Endothelial cell (in vitro differentiated cells): ENCODE data around the gene LRPPRC. TPM values are rescaled to one million over a fixed set of nuclear protein-coding genes. Genes with fewer than 3 reads are reported as not detected.

ENCODE experiments used
- DNase-seq: peaks from one replicate; pipeline ENCODE4 v3.0.0; 2021; ENCODE audit warnings: low spot score
- H3K27ac Mint-ChIP-seq: one replicate; pipeline ENCODE4 v1.8.0; 2021; ENCODE audit warnings: mixed read lengths, inconsistent platforms; ENCODE audit not compliant: unreplicated experiment
- H3K27me3 Mint-ChIP-seq: one replicate; pipeline ENCODE4 v1.8.0; 2021; ENCODE audit warnings: mild to moderate bottlenecking, moderate library complexity, mixed read lengths, inconsistent platforms; ENCODE audit not compliant: unreplicated experiment
- H3K36me3 Mint-ChIP-seq: one replicate; pipeline ENCODE4 v1.8.0; 2021; ENCODE audit warnings: mild to moderate bottlenecking, low read depth, mixed read lengths, inconsistent platforms; ENCODE audit not compliant: unreplicated experiment
- H3K4me1 Mint-ChIP-seq: one replicate; pipeline ENCODE4 v1.8.0; 2021; ENCODE audit warnings: mild to moderate bottlenecking, mixed read lengths, inconsistent platforms; ENCODE audit not compliant: unreplicated experiment
- H3K4me3 Mint-ChIP-seq: one replicate; pipeline ENCODE4 v1.8.0; 2021; ENCODE audit warnings: mild to moderate bottlenecking, mixed read lengths, inconsistent platforms; ENCODE audit not compliant: unreplicated experiment
- H3K9me3 Mint-ChIP-seq: one replicate; pipeline ENCODE4 v1.8.0; 2021; ENCODE audit warnings: mixed read lengths, inconsistent platforms; ENCODE audit not compliant: unreplicated experiment
- CTCF ChIP-seq: fragments of 200-600 bp; sonication (generic); IDR thresholded peaks from one replicate; pipeline ENCODE4 v1.5.0; 2021; ENCODE audit warnings: antibody characterized with exemption; ENCODE audit not compliant: unreplicated experiment
- total RNA-seq: library from RNA; stranded (reverse); fragmentation: NEBNext Ultra II Directional; extraction: Animal tissue kit (Norgen Biotek cat#: 25700); gene quantifications from one replicate; pipeline ENCODE4 v1.2.1, GENCODE V29; 2021; ENCODE audit not compliant: unreplicated experiment

Gene LRPPRC
- total RNA-seq, 1 donor from 2014 or later = 85.8 TPM

- H3K4me1 Mint-ChIP-seq = peaks cover 12% of the 10 kb centered on the region
- H3K27ac Mint-ChIP-seq = peak overlapping the region; percentile 24
- TF ChIP-seq CTCF = no peak
- peaks cover 3% of the 10 kb centered on the region for H3K27me3 Mint-ChIP-seq
- no peaks in the 10 kb centered on the region for H3K36me3 Mint-ChIP-seq
- no peak for DNase-seq
- no peaks in the 10 kb centered on the region for H3K9me3 Mint-ChIP-seq
- H3K4me3 Mint-ChIP-seq = no peak overlapping the region
Observed at GRCh38 chr2:43840965-43841364, 154.8 kb downstream of the LRPPRC start.

GRCh38 chr2:43839776-43840564 lies 155.8 kb downstream of the LRPPRC start:
- peaks cover 12% of the 10 kb centered on the region for H3K4me1 Mint-ChIP-seq
- peak overlapping the region; percentile 17 for H3K27ac Mint-ChIP-seq
- H3K9me3 Mint-ChIP-seq = no peaks in the 10 kb centered on the region
- TF ChIP-seq CTCF = no peak
- peaks cover 2% of the 10 kb centered on the region for H3K27me3 Mint-ChIP-seq
- no peaks in the 10 kb centered on the region for H3K36me3 Mint-ChIP-seq
- DNase-seq = no peak
- no peak overlapping the region for H3K4me3 Mint-ChIP-seq

GRCh38 chr2:43838560-43839267 lies 157.1 kb downstream of the LRPPRC start, which contains the start of the genes ABCG5 and ABCG8:
TSS of gene ABCG5 (minus strand) at chr2:43838839. CDS start at chr2:43838679, 160 bp downstream.
TSS of gene ABCG8 (plus strand) at chr2:43838971. CDS start at chr2:43839054, 83 bp downstream.
- Mint-ChIP-seq H3K27ac (peak within 1 kb of the TSS; percentile 17), H3K36me3 (no peaks in the 10 kb centered on the region), H3K4me3 (no peak within 1 kb of the TSS), H3K27me3 (peaks cover 2% of the 10 kb centered on the region), H3K9me3 (no peaks in the 10 kb centered on the region), H3K4me1 (peaks cover 12% of the 10 kb centered on the region)
- no peak for TF ChIP-seq CTCF
- DNase-seq = no peak

DNA sequence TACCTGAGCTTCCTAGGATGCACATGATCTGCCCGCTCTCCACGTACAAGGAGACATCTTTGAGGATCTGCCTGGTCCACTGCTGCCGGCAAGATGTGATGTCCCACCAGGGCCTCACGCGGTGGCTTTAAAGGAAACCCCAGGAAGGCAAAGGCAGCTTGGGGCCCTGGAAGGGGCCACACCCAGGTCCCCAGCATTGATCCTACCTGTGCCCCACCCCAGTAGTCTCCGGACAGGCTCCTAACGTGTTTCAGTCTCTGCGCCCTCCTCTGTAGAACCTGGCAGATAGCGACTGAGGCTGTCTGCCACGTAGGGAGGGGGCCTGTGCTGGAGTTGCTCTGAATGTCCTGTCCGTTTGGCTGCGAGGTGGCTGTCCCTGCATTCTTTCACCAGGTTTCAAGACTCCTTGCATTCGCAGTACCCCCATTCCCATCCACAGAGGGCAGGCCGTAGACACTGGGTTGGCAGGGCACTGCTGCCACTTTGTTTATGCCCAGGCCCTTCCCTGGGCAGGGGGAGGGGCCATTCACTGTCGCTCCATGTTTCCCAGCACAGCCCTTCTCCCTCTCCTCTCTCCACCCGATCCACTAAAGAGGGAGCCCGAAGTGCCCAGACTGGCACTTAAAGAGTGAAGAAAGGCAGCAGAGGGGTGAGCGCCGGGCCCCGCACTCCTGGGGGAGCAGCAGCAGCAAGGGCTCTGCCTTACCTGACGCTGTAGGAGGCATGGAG lies 157.8 kb downstream of the LRPPRC start:
- H3K9me3 Mint-ChIP-seq = no peaks in the 10 kb centered on the region
- no peak for DNase-seq
- no peak for TF ChIP-seq CTCF
- H3K4me3 Mint-ChIP-seq = no peak overlapping the region
- no peak overlapping the region for H3K27ac Mint-ChIP-seq
- H3K27me3 Mint-ChIP-seq = peaks cover 2% of the 10 kb centered on the region
- H3K36me3 Mint-ChIP-seq = no peaks in the 10 kb centered on the region
- peaks cover 12% of the 10 kb centered on the region for H3K4me1 Mint-ChIP-seq
